ENCODE results near the gene PWP1. TPM values are rescaled to one million over a fixed set of nuclear protein-coding genes. Genes with fewer than 3 reads are reported as not detected.

PWP1 gene
- total RNA-seq, 3 donors from 2014 or later (not counting 1 experiment from before 2014, with no cell fraction given): 22.2 to 26.5 (median 26.3) TPM

GRCh38 chr12:107651571-107652449 is 33.8 kb upstream of the PWP1 start:
- H3K4me3 ChIP-seq (ENCODE audit: low read length): no peak overlapping the region
- H3K9me3 Mint-ChIP-seq: no peaks in the 10 kb centered on the region
- no peaks in the 10 kb centered on the region for H3K27me3 ChIP-seq (ENCODE audit: control insufficient read depth, insufficient read depth, low read length)
- no peak overlapping the region for H3K4me3 Mint-ChIP-seq
- no peak overlapping the region for H3K27ac Mint-ChIP-seq
- ATAC-seq: no peak
- no peaks in the 10 kb centered on the region for H3K4me1 Mint-ChIP-seq
- WGBS (ENCODE audit: insufficient coverage): 97% methylated on average over 11 of the region's 11 CpGs
- H3K27me3 Mint-ChIP-seq (ENCODE audit: low read depth in 2 of 2): no peaks in the 10 kb centered on the region
- no peaks in the 10 kb centered on the region for H3K4me1 ChIP-seq (ENCODE audit: control insufficient read depth, insufficient read depth, low read length)
- no peak for TF ChIP-seq CTCF (IDR thresholded peaks at IDR 0.05)
- DNase-seq: no peak
- no peaks in the 10 kb centered on the region for H3K9me3 ChIP-seq (ENCODE audit: control insufficient read depth, insufficient read depth, low read length)
- H3K36me3 ChIP-seq (ENCODE audit: control insufficient read depth, insufficient read depth, low read length): no peaks in the 10 kb centered on the region
- no peaks in the 10 kb centered on the region for H3K36me3 Mint-ChIP-seq
- intact Hi-C loops (cut with micrococcal nuclease): no loop called here
- H3K27ac ChIP-seq (ENCODE audit: low read length): no peak overlapping the region

GRCh38 chr12:107653519-107653918 is 32.1 kb upstream of the PWP1 start:
- no peak overlapping the region for H3K27ac Mint-ChIP-seq
- ATAC-seq (no peak), DNase-seq (no peak)
- no peaks in the 10 kb centered on the region for H3K36me3 Mint-ChIP-seq
- H3K4me3 ChIP-seq (ENCODE audit: low read length): no peak overlapping the region
- intact Hi-C loops (cut with micrococcal nuclease): no loop called here
- H3K4me1 Mint-ChIP-seq: no peaks in the 10 kb centered on the region
- H3K4me3 Mint-ChIP-seq: no peak overlapping the region
- H3K36me3 ChIP-seq (ENCODE audit: control insufficient read depth, insufficient read depth, low read length): no peaks in the 10 kb centered on the region
- no peaks in the 10 kb centered on the region for H3K9me3 Mint-ChIP-seq
- no peaks in the 10 kb centered on the region for H3K27me3 Mint-ChIP-seq (ENCODE audit: low read depth in 2 of 2)
- H3K4me1 ChIP-seq (ENCODE audit: control insufficient read depth, insufficient read depth, low read length): no peaks in the 10 kb centered on the region
- H3K27me3 ChIP-seq (ENCODE audit: control insufficient read depth, insufficient read depth, low read length): no peaks in the 10 kb centered on the region
- WGBS (ENCODE audit: insufficient coverage): 60% methylated on average over 1 of the region's 2 CpGs
- H3K9me3 ChIP-seq (ENCODE audit: control insufficient read depth, insufficient read depth, low read length): no peaks in the 10 kb centered on the region
- no peak overlapping the region for H3K27ac ChIP-seq (ENCODE audit: low read length)
- TF ChIP-seq CTCF (IDR thresholded peaks at IDR 0.05): no peak

GRCh38 chr12:107654873-107655272 is 30.7 kb upstream of the PWP1 start:
- no peak overlapping the region for H3K27ac Mint-ChIP-seq
- no peak for ATAC-seq

More at GRCh38 chr12:107654873-107655272, 30.7 kb upstream of the PWP1 start:
- H3K4me3 Mint-ChIP-seq: no peak overlapping the region
- Histone ChIP-seq H3K9me3 (ENCODE audit: control insufficient read depth, insufficient read depth, low read length) (no peaks in the 10 kb centered on the region), H3K36me3 (ENCODE audit: control insufficient read depth, insufficient read depth, low read length) (no peaks in the 10 kb centered on the region), H3K4me3 (ENCODE audit: low read length) (no peak overlapping the region), H3K27ac (ENCODE audit: low read length) (no peak overlapping the region), H3K27me3 (ENCODE audit: control insufficient read depth, insufficient read depth, low read length) (no peaks in the 10 kb centered on the region), H3K4me1 (ENCODE audit: control insufficient read depth, insufficient read depth, low read length) (no peaks in the 10 kb centered on the region)
- DNase-seq: no peak
- no peaks in the 10 kb centered on the region for H3K4me1 Mint-ChIP-seq
- TF ChIP-seq CTCF (IDR thresholded peaks at IDR 0.05): no peak
- 88% methylated on average over 2 of the region's 4 CpGs for WGBS (ENCODE audit: insufficient coverage)
- no peaks in the 10 kb centered on the region for H3K36me3 Mint-ChIP-seq
- no peaks in the 10 kb centered on the region for H3K9me3 Mint-ChIP-seq
- no peaks in the 10 kb centered on the region for H3K27me3 Mint-ChIP-seq (ENCODE audit: low read depth in 2 of 2)
- intact Hi-C loops (cut with micrococcal nuclease): no loop called here

Measured in natural killer cell (primary cell).